Endothelial cell of umbilical vein (primary cell): ENCODE results near the gene PBX2. TPM values are rescaled to one million over a fixed set of nuclear protein-coding genes. Genes with fewer than 3 reads are reported as not detected.

Experiments
- BruUV-seq: library from RNA; stranded (reverse); fragments of 400-500 nt; replicated peaks from 2 replicates; lab custom pipeline; 2021; lab: Mats Ljungman, UMichigan
- CTCF ChIA-PET: fragments of 300-600, 350-600 bp; sonication (Branson Sonifier 250); formaldehyde crosslinking; loops from one replicate; lab custom pipeline; 2021; ENCODE audit warnings: antibody characterized with exemption, inconsistent platforms; lab: Charles Lee
- POLR2A ChIA-PET: fragments of 300-600, 350-600 bp; sonication (Branson Sonifier 250); formaldehyde crosslinking; loops from one replicate; lab custom pipeline; 2021; ENCODE audit warnings: antibody characterized with exemption, inconsistent platforms; lab: Charles Lee
- DNase-seq: peaks from one replicate; pipeline ENCODE4 v3.0.0-alpha.2; 2011; ENCODE audit warnings: low read depth, low spot score
- FAIRE-seq: peaks from 2 replicates; lab custom pipeline; 2011; peaks lifted over from hg19 to GRCh38; lab: Jason Lieb, UNC
- H2AFZ ChIP-seq: 2 replicates; pipeline ENCODE4 v1.6.0; 2012; ENCODE audit warnings: low read depth, low read length, control low read depth, inconsistent platforms
- H3K27ac ChIP-seq: 2 replicates; pipeline ENCODE4 v1.5.1; 2011; ENCODE audit warnings: low read depth, mild to moderate bottlenecking, control low read depth, low read length, moderate library complexity; ENCODE audit not compliant: insufficient read depth
- H3K27me3 ChIP-seq, 2 experiments: 2 replicates each; pipeline versions ENCODE4 v1.6.0 to v1.6.1; 2011; ENCODE audit warnings: low read length in 2 of 2, mixed read lengths in 1 of 2; ENCODE audit not compliant: control insufficient read depth in 2 of 2, insufficient read depth in 2 of 2
- H3K36me3 ChIP-seq, 2 experiments: 2 replicates in 1 of 2; 3 replicates in 1 of 2; pipeline ENCODE4 v1.5.1; 2011; ENCODE audit warnings: low read length in 2 of 2, mild to moderate bottlenecking in 1 of 2, moderate library complexity in 1 of 2; ENCODE audit not compliant: control insufficient read depth in 2 of 2, insufficient read depth in 2 of 2; ENCODE audit errors: extremely low read depth in 1 of 2
- H3K4me1 ChIP-seq: 3 replicates; pipeline ENCODE4 v1.5.1; 2011; ENCODE audit warnings: mild to moderate bottlenecking, low read length; ENCODE audit not compliant: control insufficient read depth, insufficient read depth; ENCODE audit errors: extremely low read depth
- H3K4me2 ChIP-seq: 2 replicates; pipeline ENCODE4 v1.6.1; 2011; ENCODE audit warnings: low read length, control low read depth, mixed read lengths; ENCODE audit not compliant: insufficient read depth
- H3K4me3 ChIP-seq, 3 experiments: fragments of 200-600 bp in 1 of 3; sonication (generic), shearing (Covaris generic) in 1 of 3; replicated peaks in 1 of 3; 2 replicates each; pipeline ENCODE4 v1.5.1; 2011 to 2016; ENCODE audit warnings: control low read depth in 3 of 3, low read length in 3 of 3, mild to moderate bottlenecking in 2 of 3, inconsistent platforms in 1 of 3, low read depth in 1 of 3, moderate library complexity in 1 of 3; ENCODE audit not compliant: insufficient read depth in 1 of 3
- H3K79me2 ChIP-seq: 2 replicates; pipeline ENCODE4 v1.6.0; 2012; ENCODE audit warnings: low read length, inconsistent platforms; ENCODE audit not compliant: control insufficient read depth, insufficient read depth
- H3K9ac ChIP-seq: replicated peaks from 2 replicates; pipeline ENCODE3; 2011; ENCODE audit warnings: low read length, control low read depth; ENCODE audit not compliant: insufficient read depth; ENCODE audit errors: extremely low read depth
- H3K9me1 ChIP-seq: replicated peaks from 3 replicates; pipeline ENCODE4 v1.6.0; 2011; ENCODE audit warnings: mild to moderate bottlenecking, low read length; ENCODE audit not compliant: control insufficient read depth, insufficient read depth; ENCODE audit errors: extremely low read depth
- H3K9me3 ChIP-seq: replicated peaks from 2 replicates; pipeline ENCODE4 v1.5.1; 2012; ENCODE audit warnings: low read length, inconsistent platforms; ENCODE audit not compliant: control insufficient read depth, insufficient read depth
- H4K20me1 ChIP-seq: replicated peaks from 2 replicates; pipeline ENCODE3; 2011; ENCODE audit warnings: mild to moderate bottlenecking, low read length; ENCODE audit not compliant: control insufficient read depth, insufficient read depth; ENCODE audit errors: extremely low read depth
- EZH2 ChIP-seq: IDR thresholded peaks from 2 replicates; pipeline ENCODE4 v1.6.1; 2012; ENCODE audit warnings: borderline replicate concordance, low read depth, mild to moderate bottlenecking, moderate library complexity, low read length, inconsistent platforms; ENCODE audit not compliant: severe bottlenecking
- FOS ChIP-seq: IDR thresholded peaks from 2 replicates; pipeline ENCODE4 v1.6.1; 2011; ENCODE audit warnings: mild to moderate bottlenecking, low read length, moderate library complexity, borderline replicate concordance; ENCODE audit not compliant: insufficient read depth
- GATA2 ChIP-seq: IDR thresholded peaks from 2 replicates; pipeline ENCODE4 v1.7.0; 2011; ENCODE audit warnings: low read depth, mild to moderate bottlenecking, moderate library complexity, mixed read lengths, low read length; ENCODE audit not compliant: insufficient read length, insufficient read depth
- JUN ChIP-seq: IDR thresholded peaks from 2 replicates; pipeline ENCODE4 v1.6.1; 2011; ENCODE audit warnings: borderline replicate concordance, low read depth; ENCODE audit not compliant: insufficient read length, insufficient read depth
- MYC ChIP-seq: IDR thresholded peaks from one replicate; pipeline ENCODE4 v1.6.1; 2011; ENCODE audit warnings: mild to moderate bottlenecking, low read depth, low read length
- POLR2A ChIP-seq: IDR thresholded peaks from 2 replicates; pipeline ENCODE4 v1.6.1; 2012; ENCODE audit warnings: low read depth, mild to moderate bottlenecking, control low read depth, low read length
- POLR2AphosphoS5 ChIP-seq: IDR thresholded peaks from 2 replicates; pipeline ENCODE4 v1.6.1; 2012; ENCODE audit warnings: low read depth, mild to moderate bottlenecking, control low read depth, low read length, moderate library complexity; ENCODE audit not compliant: insufficient read depth
- dilution Hi-C: fragments of 300-500 bp; cut with MboI; formaldehyde crosslinking; loops from one replicate; pipeline ENCODE4 v1.15.0; 2019; ENCODE audit warnings: low sequenced_read_pairs; ENCODE audit not compliant: extremely low pct_ligation_motif_present
- intact Hi-C: fragments of 100-400 bp; cut with micrococcal nuclease; formaldehyde crosslinking; loops from one replicate; pipeline ENCODE4 v1.10.0; 2022
- polyA plus RNA-seq, 4 experiments: library from polyadenylated mRNA; depleted of rRNA in 3 of 4; stranded (reverse) in 3 of 4; unstranded in 1 of 4; fragments of >200 nt; gene quantifications; 2 replicates each; pipeline versions ENCODE4 v1.2.1 to v1.2.3, GENCODE V29; 2011 to 2012; ENCODE audit warnings: missing spikeins in 1 of 4
- total RNA-seq: library from RNA; stranded (reverse); gene quantifications from 2 replicates; pipeline ENCODE4 v1.2.3, GENCODE V29; 2021
- TF ChIP-seq, protein P1 (sequence below), 2 donors: IDR thresholded peaks; 1 replicate in 1 of 2; 2 replicates in 1 of 2; pipeline ENCODE4 v1.5.1; 2011; ENCODE audit warnings: low read length in 2 of 2, mild to moderate bottlenecking in 2 of 2, moderate library complexity in 2 of 2, control low read depth in 1 of 2, inconsistent platforms in 1 of 2, low read depth in 1 of 2; ENCODE audit not compliant: insufficient read depth in 1 of 2; ENCODE audit errors: extremely low read depth in 1 of 2
- TF ChIP-seq, protein P2 (sequence below): IDR thresholded peaks from 2 replicates; pipeline ENCODE4 v1.6.1; 2011; ENCODE audit not compliant: insufficient read depth, insufficient read length

PBX2 gene
- total and polyA plus RNA-seq, 2 donors (not counting 3 experiments of a cell fraction or from before 2014, with no cell fraction given) = 82.3 to 100 TPM

DNA sequence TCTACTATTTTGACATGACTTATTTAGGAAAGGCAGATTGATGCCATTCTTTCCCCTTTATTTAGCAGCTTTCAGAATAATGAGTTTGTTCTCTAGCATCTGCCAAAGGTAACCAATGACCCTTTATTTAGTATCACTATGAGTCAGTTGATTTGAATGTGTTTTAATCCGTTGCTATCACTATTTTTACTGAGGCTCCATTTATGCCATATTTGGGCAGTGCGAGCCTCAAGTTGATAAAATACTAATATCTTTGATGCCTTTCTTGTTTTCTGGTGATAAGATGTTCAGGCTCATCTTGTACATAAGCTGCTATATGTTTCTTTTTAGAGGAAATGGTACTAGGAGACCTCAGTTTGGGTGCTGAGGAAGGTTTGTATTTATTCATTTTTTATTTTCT lies 49.5 kb upstream of the PBX2 start:
- CTCF ChIA-PET = interaction anchor here (1.4 kb wide), 1 partner anchor 10 kb away, joined by 3 read pairs; no protein-coding TSS in a partner anchor

More for the DNA sequence above, 49.5 kb upstream of the PBX2 start:
- no peak for TF ChIP-seq FOS
- no peak for TF ChIP-seq MYC
- TF ChIP-seq, protein P1, sequence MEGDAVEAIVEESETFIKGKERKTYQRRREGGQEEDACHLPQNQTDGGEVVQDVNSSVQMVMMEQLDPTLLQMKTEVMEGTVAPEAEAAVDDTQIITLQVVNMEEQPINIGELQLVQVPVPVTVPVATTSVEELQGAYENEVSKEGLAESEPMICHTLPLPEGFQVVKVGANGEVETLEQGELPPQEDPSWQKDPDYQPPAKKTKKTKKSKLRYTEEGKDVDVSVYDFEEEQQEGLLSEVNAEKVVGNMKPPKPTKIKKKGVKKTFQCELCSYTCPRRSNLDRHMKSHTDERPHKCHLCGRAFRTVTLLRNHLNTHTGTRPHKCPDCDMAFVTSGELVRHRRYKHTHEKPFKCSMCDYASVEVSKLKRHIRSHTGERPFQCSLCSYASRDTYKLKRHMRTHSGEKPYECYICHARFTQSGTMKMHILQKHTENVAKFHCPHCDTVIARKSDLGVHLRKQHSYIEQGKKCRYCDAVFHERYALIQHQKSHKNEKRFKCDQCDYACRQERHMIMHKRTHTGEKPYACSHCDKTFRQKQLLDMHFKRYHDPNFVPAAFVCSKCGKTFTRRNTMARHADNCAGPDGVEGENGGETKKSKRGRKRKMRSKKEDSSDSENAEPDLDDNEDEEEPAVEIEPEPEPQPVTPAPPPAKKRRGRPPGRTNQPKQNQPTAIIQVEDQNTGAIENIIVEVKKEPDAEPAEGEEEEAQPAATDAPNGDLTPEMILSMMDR (IDR thresholded peaks at IDR 0.05; ENCODE audit: extremely low read depth in 1 of 2, insufficient read depth in 1 of 2, low read depth in 1 of 2, low read length in 2 of 2) = no peak
- TF ChIP-seq, protein P2, sequence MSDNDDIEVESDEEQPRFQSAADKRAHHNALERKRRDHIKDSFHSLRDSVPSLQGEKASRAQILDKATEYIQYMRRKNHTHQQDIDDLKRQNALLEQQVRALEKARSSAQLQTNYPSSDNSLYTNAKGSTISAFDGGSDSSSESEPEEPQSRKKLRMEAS = no peak
- TF ChIP-seq JUN = no peak
- TF ChIP-seq POLR2AphosphoS5 = no peak
- TF ChIP-seq EZH2 = no peak
- TF ChIP-seq POLR2A = no peak
- TF ChIP-seq GATA2 = no peak
- POLR2A ChIA-PET = no interaction called here
- no peak overlapping the region for H3K4me3 ChIP-seq
- no peak overlapping the region for H3K4me2 ChIP-seq
- H3K9me3 ChIP-seq = no peaks in the 10 kb centered on the region
- no peak for FAIRE-seq
- no peaks in the 10 kb centered on the region for H3K27me3 ChIP-seq
- H3K4me1 ChIP-seq = peaks cover 11% of the 10 kb centered on the region
- dilution Hi-C loops = no loop called here
- H3K36me3 ChIP-seq = no peaks in the 10 kb centered on the region
- BruUV-seq = no TSS peak
- H4K20me1 ChIP-seq = no peaks in the 10 kb centered on the region
- no peak overlapping the region for H3K27ac ChIP-seq
- DNase-seq = no peak
- no peaks in the 10 kb centered on the region for H3K79me2 ChIP-seq
- intact Hi-C loops = no loop called here
- H3K9me1 ChIP-seq = no peaks in the 10 kb centered on the region
- no peak overlapping the region for H3K9ac ChIP-seq
- H2AFZ ChIP-seq = no peak overlapping the region
